IPS-20b (cell line): ENCODE measurements around the gene GPR107.
"Not testable (repeated sequence)": the region's sequence is repeated elsewhere in the genome, so short reads cannot be mapped to it uniquely, and the experiment has no call there.

Experiments used
- H3K27ac ChIP-seq: one replicate; pipeline ENCODE4 v1.5.1; 2013; ENCODE audit warnings: low read length
- H3K27me3 ChIP-seq: 2 replicates; pipeline ENCODE4 v1.6.1; 2013; ENCODE audit warnings: mild to moderate bottlenecking, low read length, inconsistent platforms; ENCODE audit not compliant: insufficient read depth
- H3K36me3 ChIP-seq: 2 replicates; pipeline ENCODE4 v1.6.1; 2013; ENCODE audit warnings: low read depth, mild to moderate bottlenecking, inconsistent platforms, low read length, moderate library complexity; ENCODE audit not compliant: insufficient read depth
- H3K4me1 ChIP-seq: 2 replicates; pipeline ENCODE4 v1.6.1; 2013; ENCODE audit warnings: mild to moderate bottlenecking, control low read depth, inconsistent platforms, low read length, moderate library complexity; ENCODE audit not compliant: insufficient read depth
- H3K4me3 ChIP-seq: 2 replicates; pipeline ENCODE4 v1.5.1; 2013; ENCODE audit warnings: mild to moderate bottlenecking, low read length, inconsistent platforms
- H3K9ac ChIP-seq: 2 replicates; pipeline ENCODE4 v1.6.1; 2013; ENCODE audit warnings: low read depth, mild to moderate bottlenecking, inconsistent platforms, low read length, moderate library complexity
- H3K9me3 ChIP-seq: 2 replicates; pipeline ENCODE4 v1.6.1; 2013; ENCODE audit warnings: mild to moderate bottlenecking, low read depth, low read length, inconsistent platforms; ENCODE audit not compliant: insufficient read depth

GPR107 gene

DNA sequence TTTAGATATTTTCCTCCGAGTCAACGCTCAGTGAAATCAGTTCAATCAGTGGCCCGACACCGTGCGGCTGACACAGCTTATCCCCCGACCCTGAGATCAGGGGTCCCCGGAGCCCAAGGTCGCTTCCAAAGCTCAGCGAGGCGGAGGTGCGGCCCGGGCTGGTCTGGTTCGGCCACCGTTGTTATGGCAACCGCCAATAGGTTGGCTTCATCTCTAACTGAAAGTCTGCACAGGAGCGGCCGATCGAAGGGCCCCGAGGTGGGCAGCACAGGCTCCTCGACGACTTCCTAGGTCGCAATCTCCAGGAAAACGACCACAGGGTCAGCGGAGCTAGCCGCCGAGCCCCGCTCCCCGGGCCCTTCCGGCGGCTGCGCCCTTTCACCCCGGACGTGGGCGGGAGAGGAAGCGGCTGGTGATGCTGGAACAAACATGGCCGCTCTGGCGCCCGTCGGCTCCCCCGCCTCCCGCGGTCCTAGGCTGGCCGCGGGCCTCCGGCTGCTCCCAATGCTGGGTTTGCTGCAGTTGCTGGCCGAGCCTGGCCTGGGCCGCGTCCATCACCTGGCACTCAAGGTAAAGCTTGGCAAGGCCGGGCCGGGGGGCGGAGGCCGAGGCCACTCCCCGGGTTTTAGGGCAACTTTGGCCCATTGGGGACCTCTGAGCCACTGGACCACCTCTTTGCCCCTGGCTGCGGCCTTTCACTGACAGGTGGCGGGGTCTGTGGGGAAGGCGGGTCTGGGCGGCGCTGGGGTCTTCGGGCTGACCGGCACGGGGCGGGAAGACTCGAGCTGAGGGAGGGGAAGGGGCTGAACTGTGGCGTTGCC lies at the start of gene GPR107:
GPR107 (plus strand) TSS at position 403 of the 821 bp plus-strand sequence; CDS start at position 430, 27 bp downstream.
- Histone ChIP-seq H3K4me3 (peak within 1 kb of the TSS; percentile 88), H3K9me3 (no peaks in the 10 kb centered on the region), H3K9ac (peak within 1 kb of the TSS; percentile 82), H3K4me1 (peaks cover 8% of the 10 kb centered on the region; the same call in 1 of the 2 replicates), H3K27ac (peak within 1 kb of the TSS; percentile 67), H3K27me3 (no peaks in the 10 kb centered on the region), H3K36me3 (no peaks in the 10 kb centered on the region)

GRCh38 chr9:130003943-130004552 lies 49.7 kb upstream of the GPR107 start:
- no peaks in the 10 kb centered on the region for H3K36me3 ChIP-seq
- no peak overlapping the region for H3K27ac ChIP-seq
- no peaks in the 10 kb centered on the region for H3K9me3 ChIP-seq
- no peak overlapping the region for H3K4me3 ChIP-seq
- H3K4me1 ChIP-seq = peaks cover 6% of the 10 kb centered on the region; the same call in 1 of the 2 replicates
- H3K9ac ChIP-seq = no peak overlapping the region
- no peaks in the 10 kb centered on the region for H3K27me3 ChIP-seq

DNA sequence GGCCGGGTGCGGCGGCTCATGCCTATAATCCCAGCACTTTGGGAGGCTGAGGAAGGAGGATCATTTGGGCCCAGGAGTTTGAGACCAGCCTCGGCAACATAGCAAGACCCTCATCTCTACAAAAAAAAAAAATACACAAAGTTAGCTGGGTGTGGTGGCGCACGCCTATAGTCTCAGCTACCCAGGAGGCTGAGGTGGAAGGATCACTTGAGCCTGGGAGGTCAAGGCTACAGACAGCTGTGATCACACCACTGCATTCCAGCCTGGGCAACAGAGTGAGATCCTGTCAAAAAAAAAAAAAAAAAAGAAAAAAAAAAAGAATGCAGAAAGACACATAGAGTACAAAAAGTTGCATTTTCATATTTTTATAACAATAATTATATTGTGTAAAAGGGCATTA lies 46.8 kb upstream of the GPR107 start:
- not testable (repeated sequence) for H3K27me3 ChIP-seq, H3K9me3 ChIP-seq, H3K4me1 ChIP-seq, H3K27ac ChIP-seq, H3K36me3 ChIP-seq, H3K9ac ChIP-seq, H3K4me3 ChIP-seq

- Histone ChIP-seq H3K27me3 (no peaks in the 10 kb centered on the region), H3K27ac (no peak overlapping the region), H3K4me3 (no peak overlapping the region), H3K9me3 (no peaks in the 10 kb centered on the region), H3K36me3 (no peaks in the 10 kb centered on the region), H3K4me1 (no peaks in the 10 kb centered on the region), H3K9ac (no peak overlapping the region)
These were observed 45.2 kb upstream of the GPR107 start for GRCh38 chr9:130008538-130008937.

DNA sequence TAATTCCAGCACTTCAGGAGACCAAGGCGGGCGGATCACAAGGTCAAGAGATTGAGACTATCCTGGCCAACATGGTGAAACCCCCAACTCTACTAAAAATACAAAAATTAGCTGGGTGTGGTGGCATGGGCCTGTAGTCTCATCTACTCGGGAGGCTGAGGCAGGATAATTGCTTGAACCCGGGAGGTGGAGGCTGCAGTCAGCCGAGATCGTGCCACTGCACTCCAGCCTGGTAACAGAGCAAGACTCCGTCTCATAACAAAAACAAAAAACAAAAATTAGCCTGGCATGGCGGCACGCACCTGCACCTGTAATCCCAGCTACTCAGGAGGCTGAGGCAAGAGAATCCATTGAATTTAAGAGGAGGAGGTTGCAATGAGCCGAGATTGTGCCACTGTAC lies 44.2 kb upstream of the GPR107 start:
- not testable (repeated sequence) for H3K9me3 ChIP-seq, H3K27me3 ChIP-seq, H3K4me3 ChIP-seq, H3K9ac ChIP-seq, H3K27ac ChIP-seq, H3K4me1 ChIP-seq, H3K36me3 ChIP-seq

GRCh38 chr9:130010151-130010988 lies 43.3 kb upstream of the GPR107 start:
- Histone ChIP-seq H3K9me3 (no peaks in the 10 kb centered on the region), H3K27me3 (no peaks in the 10 kb centered on the region), H3K9ac (no peak overlapping the region), H3K36me3 (no peaks in the 10 kb centered on the region), H3K4me1 (no peaks in the 10 kb centered on the region), H3K27ac (no peak overlapping the region), H3K4me3 (no peak overlapping the region)

GRCh38 chr9:130013326-130013725 lies 40.4 kb upstream of the GPR107 start:
- H3K4me1 ChIP-seq = no peaks in the 10 kb centered on the region

DNA sequence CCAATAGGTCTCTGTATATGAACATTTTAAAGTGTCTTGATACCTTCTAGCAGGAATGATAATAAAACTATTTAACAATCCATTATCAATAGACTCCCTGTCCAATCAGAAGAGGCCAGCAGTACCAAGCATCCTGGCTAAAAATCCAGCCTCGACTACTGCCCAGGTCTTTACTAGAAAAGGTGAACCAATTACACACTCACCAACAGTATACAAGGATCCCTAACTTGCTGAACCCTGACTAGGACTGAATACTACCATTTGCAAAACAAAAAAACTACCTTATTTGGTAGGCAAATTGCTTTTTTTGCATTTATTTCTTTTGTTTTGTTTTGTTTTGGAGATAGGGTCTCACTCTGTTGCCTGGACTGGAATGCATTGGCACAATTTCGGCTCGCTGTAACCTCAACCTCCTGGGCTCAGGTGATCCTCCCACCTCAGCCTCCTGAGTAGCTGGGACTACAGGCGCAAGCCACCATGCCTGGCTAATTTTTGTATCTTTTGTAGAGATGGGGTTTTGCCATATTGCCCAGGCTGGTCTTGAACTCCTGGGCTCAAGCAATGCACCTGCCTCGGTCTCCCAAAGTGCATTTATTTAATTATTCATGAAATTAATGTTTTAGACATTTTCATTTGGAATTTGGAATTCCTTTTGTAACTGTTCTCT lies 38.2 kb upstream of the GPR107 start:
- Histone ChIP-seq H3K4me1 (no peaks in the 10 kb centered on the region), H3K27ac (no peak overlapping the region), H3K4me3 (no peak overlapping the region), H3K27me3 (no peaks in the 10 kb centered on the region), H3K36me3 (no peaks in the 10 kb centered on the region), H3K9me3 (peaks cover 3% of the 10 kb centered on the region; the same call in 1 of the 2 replicates), H3K9ac (no peak overlapping the region)

More at GRCh38 chr9:130013326-130013725, 40.4 kb upstream of the GPR107 start:
- H3K36me3 ChIP-seq = no peaks in the 10 kb centered on the region
- H3K9ac ChIP-seq = no peak overlapping the region
- H3K27me3 ChIP-seq = no peaks in the 10 kb centered on the region
- H3K27ac ChIP-seq = no peak overlapping the region
- H3K9me3 ChIP-seq = peaks cover 3% of the 10 kb centered on the region; the same call in 1 of the 2 replicates
- no peak overlapping the region for H3K4me3 ChIP-seq

DNA sequence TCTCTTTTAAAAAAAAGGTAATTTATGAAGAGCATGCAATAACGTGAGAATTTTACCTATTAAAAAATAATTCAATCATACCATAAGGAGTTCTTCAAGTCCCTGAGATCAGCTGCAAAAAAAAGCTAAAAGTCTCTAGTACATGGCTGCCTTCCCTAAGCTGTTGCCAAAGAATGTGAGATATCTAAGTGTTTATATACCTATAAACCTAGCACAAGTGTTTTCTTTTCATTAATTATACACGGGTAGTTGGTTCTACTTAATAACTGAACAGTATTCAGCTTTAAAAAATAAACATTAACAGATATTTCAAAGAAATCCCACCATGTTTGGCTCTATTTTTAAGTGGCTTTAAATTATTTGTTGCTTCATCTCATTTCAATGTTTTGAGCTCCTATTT lies 36.6 kb upstream of the GPR107 start:
- H3K27ac ChIP-seq = no peak overlapping the region
- no peak overlapping the region for H3K9ac ChIP-seq
- no peak overlapping the region for H3K4me3 ChIP-seq
- no peaks in the 10 kb centered on the region for H3K4me1 ChIP-seq
- no peaks in the 10 kb centered on the region for H3K27me3 ChIP-seq
- no peaks in the 10 kb centered on the region for H3K36me3 ChIP-seq
- peaks cover 3% of the 10 kb centered on the region; the same call in 1 of the 2 replicates for H3K9me3 ChIP-seq

GRCh38 chr9:130017510-130017909 lies 36.2 kb upstream of the GPR107 start:
- not testable (repeated sequence) for H3K27ac ChIP-seq, H3K4me1 ChIP-seq, H3K27me3 ChIP-seq, H3K9ac ChIP-seq, H3K4me3 ChIP-seq, H3K36me3 ChIP-seq, H3K9me3 ChIP-seq

DNA sequence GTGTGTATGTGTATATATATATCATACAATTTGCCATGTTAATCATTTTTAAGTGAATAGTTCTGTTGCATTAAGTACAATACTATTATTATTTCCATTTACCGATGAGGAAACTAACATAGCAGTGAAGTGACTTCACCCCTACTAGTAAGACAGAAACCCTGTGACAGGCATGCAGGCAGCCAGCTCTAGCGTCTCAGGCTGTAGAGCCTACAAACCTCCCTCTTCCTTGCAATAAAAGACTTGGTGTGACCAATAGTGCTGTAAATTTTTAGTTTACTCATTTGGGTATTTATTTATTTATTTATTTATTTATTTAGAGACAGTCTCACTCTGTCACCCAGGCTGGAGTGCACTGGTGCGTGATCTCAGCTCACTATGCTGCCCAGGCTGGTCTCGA lies 35.4 kb upstream of the GPR107 start:
- H3K9me3 ChIP-seq = peaks cover 3% of the 10 kb centered on the region; the same call in 1 of the 2 replicates
- no peaks in the 10 kb centered on the region for H3K36me3 ChIP-seq
- no peak overlapping the region for H3K9ac ChIP-seq
- no peak overlapping the region for H3K4me3 ChIP-seq
- no peaks in the 10 kb centered on the region for H3K4me1 ChIP-seq
- no peaks in the 10 kb centered on the region for H3K27me3 ChIP-seq
- no peak overlapping the region for H3K27ac ChIP-seq
